ENCODE measurements around the gene BANF2.

- TF ChIP-seq CTCF (IDR thresholded peaks at IDR 0.05): no peak
- no peak for TF ChIP-seq ZFX (IDR thresholded peaks at IDR 0.05; ENCODE audit: borderline replicate concordance)
Measured at GRCh38 chr20:17749978-17750721, 50.4 kb downstream of the BANF2 start.

All from 22Rv1 (cell line).